OCI-LY1 (cell line): ENCODE results near the gene LETM1.

Experiments used
- CTCF ChIP-seq: fragments of 200-600 bp; sonication (generic), shearing (Covaris generic); IDR thresholded peaks from 2 replicates; pipeline ENCODE4 v1.5.1; 2017; ENCODE audit warnings: mild to moderate bottlenecking, antibody characterized with exemption, low read length, moderate library complexity, mixed read lengths
- EZH2 ChIP-seq: fragments of 200-600 bp; sonication (generic), shearing (Covaris generic); IDR thresholded peaks from 2 replicates; pipeline ENCODE4 v1.8.0; 2017; ENCODE audit warnings: borderline replicate concordance, mixed run types, mild to moderate bottlenecking, antibody characterized with exemption, low read length, moderate library complexity, mixed read lengths

DNA sequence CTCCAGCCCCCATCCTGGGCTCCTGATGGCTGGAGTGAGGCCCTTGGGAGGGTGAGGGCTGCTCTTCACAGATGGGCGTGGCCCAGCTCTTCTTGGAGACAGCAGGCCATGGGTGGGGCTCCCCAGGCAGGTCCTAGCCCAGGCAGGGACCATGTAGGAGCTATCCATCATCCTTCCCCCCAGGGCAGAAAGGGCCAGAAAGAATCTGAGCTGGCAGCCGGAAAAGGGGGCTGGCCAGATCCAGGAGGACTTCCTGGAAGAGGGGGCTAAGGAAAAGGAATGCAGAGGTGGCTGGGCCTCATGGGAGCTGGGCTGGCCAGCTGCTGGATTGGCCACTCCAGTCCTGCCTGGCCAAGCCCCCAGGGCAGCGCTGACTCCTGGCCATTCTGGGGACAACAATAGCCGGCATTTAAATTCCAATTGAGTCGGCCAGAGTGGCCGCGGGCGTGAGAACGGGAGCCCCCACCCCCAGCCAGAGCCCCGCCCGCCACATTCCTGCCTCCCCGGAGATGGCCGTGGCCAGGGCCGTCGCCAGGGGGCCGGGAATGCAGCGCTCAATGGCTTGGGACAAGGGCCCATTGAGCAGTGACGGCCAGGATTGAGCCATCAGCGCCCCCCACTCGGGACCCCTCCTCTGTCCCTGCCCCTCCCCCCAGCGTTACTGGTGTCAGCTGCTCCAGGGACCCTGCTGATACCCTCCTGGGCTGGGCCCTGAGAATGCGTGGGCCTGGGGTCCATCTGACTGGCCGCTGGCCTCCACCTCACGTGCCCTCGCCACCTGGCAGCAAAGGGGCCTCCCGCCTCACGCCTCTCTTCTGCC is 77.9 kb downstream of the LETM1 start:
- no peak for TF ChIP-seq CTCF
- TF ChIP-seq EZH2 = no peak
